ENCODE results near the gene NLRC5. TPM values are rescaled to one million over a fixed set of nuclear protein-coding genes. Genes with fewer than 3 reads are reported as not detected.
"Not testable (repeated sequence)": the region's sequence is repeated elsewhere in the genome, so short reads cannot be mapped to it uniquely, and the experiment has no call there.

The NLRC5 gene
- total RNA-seq, 4 donors from 2014 or later: 14.9 to 77.0 (median 23.9) TPM

- no peaks in the 10 kb centered on the region for H3K4me1 ChIP-seq
- H3K4me3 ChIP-seq: no peak overlapping the region
- H3K27me3 ChIP-seq: no peaks in the 10 kb centered on the region
- intact Hi-C loops (cut with DNase I; ENCODE audit: low total_unique reads): no loop called here
- TF ChIP-seq POLR2A (IDR thresholded peaks at IDR 0.05) (no peak), CTCF (IDR thresholded peaks at IDR 0.05) (no peak)
- no peaks in the 10 kb centered on the region for H3K36me3 ChIP-seq
- H3K9me3 ChIP-seq: no peaks in the 10 kb centered on the region
- no peak for DNase-seq
- H3K27ac ChIP-seq: no peak overlapping the region
These were observed 78.0 kb downstream of the NLRC5 start for GRCh38 chr16:57067347-57067746.

GRCh38 chr16:57069053-57069452 is 79.7 kb downstream of the NLRC5 start:
- Histone ChIP-seq H3K27me3 (no peaks in the 10 kb centered on the region), H3K4me1 (no peaks in the 10 kb centered on the region), H3K9me3 (no peaks in the 10 kb centered on the region), H3K4me3 (no peak overlapping the region), H3K36me3 (no peaks in the 10 kb centered on the region), H3K27ac (no peak overlapping the region)
- no peak for TF ChIP-seq CTCF (IDR thresholded peaks at IDR 0.05)
- TF ChIP-seq POLR2A (IDR thresholded peaks at IDR 0.05): no peak
- intact Hi-C loops (cut with DNase I; ENCODE audit: low total_unique reads): no loop called here
- no peak for DNase-seq

- H3K36me3 ChIP-seq: no peaks in the 10 kb centered on the region
- no peak for TF ChIP-seq POLR2A (IDR thresholded peaks at IDR 0.05)
- TF ChIP-seq CTCF (IDR thresholded peaks at IDR 0.05): no peak
- no peaks in the 10 kb centered on the region for H3K9me3 ChIP-seq
- no peak overlapping the region for H3K4me3 ChIP-seq
- no peak overlapping the region for H3K27ac ChIP-seq
- DNase-seq: no peak
- intact Hi-C loops (cut with DNase I; ENCODE audit: low total_unique reads): no loop called here
- no peaks in the 10 kb centered on the region for H3K27me3 ChIP-seq
- no peaks in the 10 kb centered on the region for H3K4me1 ChIP-seq
These were observed 80.4 kb downstream of the NLRC5 start for GRCh38 chr16:57069635-57070370.

- no peak overlapping the region for H3K27ac ChIP-seq
- DNase-seq: no peak
- no peaks in the 10 kb centered on the region for H3K4me1 ChIP-seq
- H3K27me3 ChIP-seq: no peaks in the 10 kb centered on the region
- no peak for TF ChIP-seq CTCF (IDR thresholded peaks at IDR 0.05)
- TF ChIP-seq POLR2A (IDR thresholded peaks at IDR 0.05): no peak
- intact Hi-C loops (cut with DNase I; ENCODE audit: low total_unique reads): no loop called here
- no peaks in the 10 kb centered on the region for H3K36me3 ChIP-seq
- H3K4me3 ChIP-seq: no peak overlapping the region
- no peaks in the 10 kb centered on the region for H3K9me3 ChIP-seq
These were observed 81.1 kb downstream of the NLRC5 start for GRCh38 chr16:57070424-57070823.

GRCh38 chr16:57071081-57071732 is 81.8 kb downstream of the NLRC5 start:
- DNase-seq; H3K4me1 ChIP-seq; H3K4me3 ChIP-seq; H3K9me3 ChIP-seq; H3K27ac ChIP-seq; H3K36me3 ChIP-seq; H3K27me3 ChIP-seq; intact Hi-C loops (cut with DNase I; ENCODE audit: low total_unique reads): not testable (repeated sequence)
